ENCODE results near the gene ENO2. TPM values are rescaled to one million over a fixed set of nuclear protein-coding genes. Genes with fewer than 3 reads are reported as not detected.

Gene ENO2
- total RNA-seq, 1 experiment from 2014 or later, result 138 TPM

GRCh38 chr12:6946033-6946919, 31.9 kb downstream of the ENO2 start:
- H3K27ac ChIP-seq (ENCODE audit: low read depth, low read length, poor library complexity, severe bottlenecking), result no peak overlapping the region
- no TSS peak for BruUV-seq (replicated peaks)
- peaks cover 13% of the 10 kb centered on the region for H3K36me3 ChIP-seq (ENCODE audit: insufficient read depth, low read length, poor library complexity, severe bottlenecking)
- H3K4me1 ChIP-seq (ENCODE audit: insufficient read depth, low read length, poor library complexity, severe bottlenecking), result peaks cover 18% of the 10 kb centered on the region
- no peaks in the 10 kb centered on the region for H3K9me3 ChIP-seq (ENCODE audit: low read depth, low read length, poor library complexity, severe bottlenecking)
- TF ChIP-seq EZH2 (IDR thresholded peaks at IDR 0.05; ENCODE audit: borderline replicate concordance, low read depth, low read length, poor library complexity, severe bottlenecking), result no peak
- TF ChIP-seq CTCF (conservative IDR thresholded peaks at IDR 0.05; ENCODE audit: low read depth, low read length), result no peak
- CTCF ChIA-PET, result no interaction called here
- no peak for DNase-seq (ENCODE audit: low spot score)
- H3K4me3 ChIP-seq (ENCODE audit: low read depth, low read length, poor library complexity, severe bottlenecking), result no peak overlapping the region
- intact Hi-C loops (cut with micrococcal nuclease; ENCODE audit: unreplicated experiment), result no loop called here
- POLR2A ChIA-PET (ENCODE audit: low non-redundant PET), result interaction anchor here (0.8 kb wide), 1 partner anchor 13 kb away, joined by 3 read pairs; no protein-coding TSS in a partner anchor
- no peaks in the 10 kb centered on the region for H3K27me3 ChIP-seq (replicated peaks; ENCODE audit: insufficient read depth, low read depth, low read length, poor library complexity)

- BruUV-seq (replicated peaks), result no TSS peak
- intact Hi-C loops (cut with micrococcal nuclease; ENCODE audit: unreplicated experiment), result no loop called here
- H3K4me1 ChIP-seq (ENCODE audit: insufficient read depth, low read length, poor library complexity, severe bottlenecking), result peaks cover 18% of the 10 kb centered on the region
- CTCF ChIA-PET, result no interaction called here
- H3K27ac ChIP-seq (ENCODE audit: low read depth, low read length, poor library complexity, severe bottlenecking), result no peak overlapping the region
- POLR2A ChIA-PET (ENCODE audit: low non-redundant PET), result interaction anchor here (0.8 kb wide), 2 partner anchors 12 to 18 kb away, joined by 3 read pairs; no protein-coding TSS in a partner anchor
- no peaks in the 10 kb centered on the region for H3K9me3 ChIP-seq (ENCODE audit: low read depth, low read length, poor library complexity, severe bottlenecking)
- no peak for DNase-seq (ENCODE audit: low spot score)
- TF ChIP-seq EZH2 (IDR thresholded peaks at IDR 0.05; ENCODE audit: borderline replicate concordance, low read depth, low read length, poor library complexity, severe bottlenecking) (no peak), CTCF (conservative IDR thresholded peaks at IDR 0.05; ENCODE audit: low read depth, low read length) (no peak)
- H3K4me3 ChIP-seq (ENCODE audit: low read depth, low read length, poor library complexity, severe bottlenecking), result no peak overlapping the region
- H3K36me3 ChIP-seq (ENCODE audit: insufficient read depth, low read length, poor library complexity, severe bottlenecking), result peaks cover 8% of the 10 kb centered on the region
- no peaks in the 10 kb centered on the region for H3K27me3 ChIP-seq (replicated peaks; ENCODE audit: insufficient read depth, low read depth, low read length, poor library complexity)
Measured at GRCh38 chr12:6946920-6947374, 32.6 kb downstream of the ENO2 start.

GRCh38 chr12:6947615-6948014, 33.2 kb downstream of the ENO2 start:
- POLR2A ChIA-PET (ENCODE audit: low non-redundant PET), result interaction anchor here (0.8 kb wide), 1 partner anchor 17 kb away, joined by 3 read pairs; no protein-coding TSS in a partner anchor
- Histone ChIP-seq H3K9me3 (ENCODE audit: low read depth, low read length, poor library complexity, severe bottlenecking) (no peaks in the 10 kb centered on the region), H3K27me3 (replicated peaks; ENCODE audit: insufficient read depth, low read depth, low read length, poor library complexity) (no peaks in the 10 kb centered on the region), H3K36me3 (ENCODE audit: insufficient read depth, low read length, poor library complexity, severe bottlenecking) (peaks cover 8% of the 10 kb centered on the region), H3K4me1 (ENCODE audit: insufficient read depth, low read length, poor library complexity, severe bottlenecking) (peaks cover 18% of the 10 kb centered on the region), H3K27ac (ENCODE audit: low read depth, low read length, poor library complexity, severe bottlenecking) (no peak overlapping the region), H3K4me3 (ENCODE audit: low read depth, low read length, poor library complexity, severe bottlenecking) (no peak overlapping the region)
- TF ChIP-seq CTCF (conservative IDR thresholded peaks at IDR 0.05; ENCODE audit: low read depth, low read length), result no peak
- no peak for TF ChIP-seq EZH2 (IDR thresholded peaks at IDR 0.05; ENCODE audit: borderline replicate concordance, low read depth, low read length, poor library complexity, severe bottlenecking)
- BruUV-seq (replicated peaks), result no TSS peak
- intact Hi-C loops (cut with micrococcal nuclease; ENCODE audit: unreplicated experiment), result no loop called here
- DNase-seq (ENCODE audit: low spot score), result no peak
- CTCF ChIA-PET, result no interaction called here

Data from A673 (cell line).